Natural killer cell (primary cell): ENCODE data around the gene ARID5B. TPM values are rescaled to one million over a fixed set of nuclear protein-coding genes. Genes with fewer than 3 reads are reported as not detected.
A peak's percentile ranks its signal among the peaks of the same experiment; 100 is the strongest.

Experiments used
- ATAC-seq, 3 donors: fragments of 150-1000 bp in 2 of 3; fragments of 200-7000 bp in 1 of 3; cut with Tn5 transposase; 1 replicate in 1 of 3; 2 replicates in 2 of 3; pipeline ENCODE4 v1.10.0; 2021; ENCODE audit warnings: mild to moderate bottlenecking in 2 of 3, moderate library complexity in 2 of 3
- DNase-seq, 2 donors: peaks; one replicate each; pipeline versions ENCODE4 v3.0.0 to v3.0.0-alpha.2; 2013 to 2021; ENCODE audit warnings: mixed read lengths in 1 of 2
- H3K27ac ChIP-seq: one replicate; pipeline ENCODE4 v1.5.1; 2013; ENCODE audit warnings: mild to moderate bottlenecking, low read length
- H3K27me3 ChIP-seq: one replicate; pipeline ENCODE4 v1.6.1; 2013; ENCODE audit warnings: low read length; ENCODE audit not compliant: control insufficient read depth, insufficient read depth
- H3K36me3 ChIP-seq: one replicate; pipeline ENCODE4 v1.6.1; 2013; ENCODE audit warnings: low read length; ENCODE audit not compliant: control insufficient read depth, insufficient read depth
- H3K4me1 ChIP-seq: one replicate; pipeline ENCODE4 v1.6.1; 2013; ENCODE audit warnings: low read length; ENCODE audit not compliant: control insufficient read depth, insufficient read depth
- H3K4me3 ChIP-seq: one replicate; pipeline ENCODE4 v1.5.1; 2013; ENCODE audit warnings: low read length
- H3K9me3 ChIP-seq: one replicate; pipeline ENCODE4 v1.6.1; 2013; ENCODE audit warnings: low read length; ENCODE audit not compliant: control insufficient read depth, insufficient read depth
- H3K27ac Mint-ChIP-seq, 2 donors: one replicate each; pipeline ENCODE4 v1.8.0; 2022; ENCODE audit warnings: mild to moderate bottlenecking in 2 of 2, mixed read lengths in 2 of 2, moderate library complexity in 1 of 2
- H3K27me3 Mint-ChIP-seq, 2 donors: one replicate each; pipeline ENCODE4 v1.8.0; 2022; ENCODE audit warnings: low read depth in 2 of 2, mixed read lengths in 2 of 2
- H3K36me3 Mint-ChIP-seq: one replicate; pipeline ENCODE4 v1.8.0; 2022; ENCODE audit warnings: mixed read lengths
- H3K4me1 Mint-ChIP-seq, 2 donors: one replicate each; pipeline ENCODE4 v1.8.0; 2022; ENCODE audit warnings: mixed read lengths in 2 of 2
- H3K4me3 Mint-ChIP-seq: one replicate; pipeline ENCODE4 v1.8.0; 2022; ENCODE audit warnings: mild to moderate bottlenecking, moderate library complexity, mixed read lengths
- H3K9me3 Mint-ChIP-seq, 2 donors: one replicate each; pipeline ENCODE4 v1.8.0; 2022; ENCODE audit warnings: mixed read lengths in 2 of 2
- CTCF ChIP-seq: fragments of 200-600 bp; IDR thresholded peaks from one replicate; pipeline ENCODE4 v1.8.0; 2022; ENCODE audit warnings: antibody characterized with exemption
- WGBS: methylation state at CpG from one replicate; pipeline ENCODE4 v1.1.7; 2013; ENCODE audit warnings: missing lambda C conversion rate; ENCODE audit not compliant: insufficient coverage; 5-methylcytosine and 5-hydroxymethylcytosine counted together
- intact Hi-C: fragments of 100-400 bp; cut with micrococcal nuclease; formaldehyde crosslinking; loops from one replicate; pipeline ENCODE4 v1.14.2; 2022
- total RNA-seq, 4 donors: library from RNA; stranded (reverse); fragments of 120-200 nt in 1 of 4; gene quantifications; one replicate each; pipeline versions ENCODE4 v1.2.3 to v1.2.4, GENCODE V29; 2013 to 2022

Gene ARID5B
- total RNA-seq, 3 donors from 2014 or later (not counting 1 experiment from before 2014, with no cell fraction given), result 22.3 to 44.3 (median 31.3) TPM

- intact Hi-C loops, result no loop called here
- Mint-ChIP-seq H3K4me3 (no peak overlapping the region), H3K4me1 (peaks cover 58 to 62% of the 10 kb centered on the region in 2 donors), H3K27me3 (no peaks in the 10 kb centered on the region), H3K27ac (peak overlapping the region; percentile 62 to 73), H3K9me3 (no peaks in the 10 kb centered on the region), H3K36me3 (no peaks in the 10 kb centered on the region)
- Histone ChIP-seq H3K27me3 (no peaks in the 10 kb centered on the region), H3K36me3 (peaks cover 5% of the 10 kb centered on the region), H3K9me3 (no peaks in the 10 kb centered on the region), H3K4me3 (no peak overlapping the region), H3K4me1 (peaks cover 9% of the 10 kb centered on the region), H3K27ac (no peak overlapping the region)
- ATAC-seq (no peak), DNase-seq (no peak)
- TF ChIP-seq CTCF, result no peak
- 96% methylated on average over 6 of the region's 6 CpGs for WGBS
Observed at GRCh38 chr10:62012318-62012717, 110.8 kb downstream of the ARID5B start.

GRCh38 chr10:62014510-62014909, 113.0 kb downstream of the ARID5B start:
- Mint-ChIP-seq H3K27ac (no peak overlapping the region), H3K4me3 (no peak overlapping the region), H3K9me3 (no peaks in the 10 kb centered on the region), H3K36me3 (no peaks in the 10 kb centered on the region), H3K4me1 (peaks cover 36 to 44% of the 10 kb centered on the region in 2 donors), H3K27me3 (no peaks in the 10 kb centered on the region)
- DNase-seq (no peak), ATAC-seq (no peak)
- Histone ChIP-seq H3K36me3 (peaks cover 5% of the 10 kb centered on the region), H3K27ac (no peak overlapping the region), H3K27me3 (no peaks in the 10 kb centered on the region), H3K4me3 (no peak overlapping the region), H3K4me1 (peaks cover 9% of the 10 kb centered on the region), H3K9me3 (no peaks in the 10 kb centered on the region)
- intact Hi-C loops, result no loop called here
- TF ChIP-seq CTCF, result no peak
- 100% methylated on average over 3 of the region's 3 CpGs for WGBS

GRCh38 chr10:62015994-62016393, 114.5 kb downstream of the ARID5B start:
- Mint-ChIP-seq H3K4me1 (peaks cover 33% of the 10 kb centered on the region in 2 donors), H3K4me3 (no peak overlapping the region), H3K36me3 (no peaks in the 10 kb centered on the region), H3K27me3 (no peaks in the 10 kb centered on the region), H3K9me3 (no peaks in the 10 kb centered on the region), H3K27ac (peak overlapping the region in 1 of 2 donors; percentile 71)
- intact Hi-C loops, result no loop called here
- peaks cover 5% of the 10 kb centered on the region for H3K36me3 ChIP-seq
- TF ChIP-seq CTCF, result no peak
- H3K4me1 ChIP-seq, result peaks cover 9% of the 10 kb centered on the region
- no peak for DNase-seq
- no peak overlapping the region for H3K4me3 ChIP-seq
- 91% methylated on average over 6 of the region's 6 CpGs for WGBS
- no peak for ATAC-seq
- H3K27me3 ChIP-seq, result no peaks in the 10 kb centered on the region
- H3K9me3 ChIP-seq, result no peaks in the 10 kb centered on the region
- peak overlapping the region; percentile 83 for H3K27ac ChIP-seq
